ENCODE results near the gene SYN1. TPM values are rescaled to one million over a fixed set of nuclear protein-coding genes. Genes with fewer than 3 reads are reported as not detected.

The SYN1 gene
- polyA plus RNA-seq, 3 donors: 0.11 to 4.0 (median 0.29) TPM

- H3K27ac ChIP-seq (ENCODE audit: low read depth in 1 of 2, low read length in 2 of 2): peak within 1 kb of the TSS; percentile 86 to 88
- peak within 1 kb of the TSS; percentile 78 for H3K9ac ChIP-seq (ENCODE audit: insufficient read depth, low read length, poor library complexity, severe bottlenecking)
- peaks cover 13% of the 10 kb centered on the region for H4K20me1 ChIP-seq (ENCODE audit: insufficient read depth, low read length)
- H2AFZ ChIP-seq (ENCODE audit: insufficient read depth, low read depth, low read length, poor library complexity, severe bottlenecking): no peak within 1 kb of the TSS
- H3K36me3 Mint-ChIP-seq: peaks cover 19 to 20% of the 10 kb centered on the region in 2 donors
- peaks cover 0 to 9% (median 0%) of the 10 kb centered on the region in 3 donors for H3K27me3 Mint-ChIP-seq (ENCODE audit: low read depth in 3 of 3)
- no peaks in the 10 kb centered on the region for H3K27me3 ChIP-seq (ENCODE audit: control insufficient read depth in 2 of 2, insufficient read depth in 2 of 2, low read length in 2 of 2)
- H3K4me3 ChIP-seq (replicated peaks in 1 of 3; ENCODE audit: low read depth in 2 of 3, low read length in 3 of 3): peak within 1 kb of the TSS; percentile 71 to 81 (median 75)
- H3K9me3 ChIP-seq (replicated peaks in 1 of 2; ENCODE audit: control insufficient read depth in 1 of 2, insufficient read depth in 1 of 2, low read length in 2 of 2): no peaks in the 10 kb centered on the region
- peak within 1 kb of the TSS; percentile 81 for H3K4me2 ChIP-seq (replicated peaks; ENCODE audit: extremely low read depth, low read length, poor library complexity, severe bottlenecking)
- peaks cover 32 to 45% of the 10 kb centered on the region in 2 donors for H3K4me1 ChIP-seq (ENCODE audit: control insufficient read depth in 1 of 2, insufficient read depth in 2 of 2, low read length in 2 of 2)
- under 1% methylated on average over 42 of the region's 59 CpGs for WGBS (ENCODE audit: insufficient coverage)
- H3K9me3 Mint-ChIP-seq: peaks cover 0 to 10% (median 0%) of the 10 kb centered on the region in 7 donors
- peaks cover 43% of the 10 kb centered on the region for H3K4me1 Mint-ChIP-seq
- peak; percentile 96 to 99 (median 99) for DNase-seq
- peak within 1 kb of the TSS; percentile 93 to 98 (median 97) for H3K27ac Mint-ChIP-seq
- intact Hi-C loops (cut with micrococcal nuclease): loop anchor here (5.0 kb wide), 4 partner anchors 76 to 461 kb away; partner anchors contain the start of gene ELK1 (in 1 of the 2)
- peak within 1 kb of the TSS; percentile 82 to 90 for H3K4me3 Mint-ChIP-seq
- peaks cover 26% of the 10 kb centered on the region for H3K79me2 ChIP-seq (ENCODE audit: insufficient read depth, low read length)
- H3K36me3 ChIP-seq (replicated peaks in 1 of 2; ENCODE audit: control insufficient read depth in 1 of 2, insufficient read depth in 2 of 2, low read length in 2 of 2): peaks cover 18 to 23% of the 10 kb centered on the region in 2 donors
- TF ChIP-seq CTCF (IDR thresholded peaks at IDR 0.05): no peak
Measured at GRCh38 chrX:47560934-47561658, 58.6 kb downstream of the SYN1 start, which contains the start of gene ARAF. Gene ARAF, plus strand, starts transcription at chrX:47561205. Its CDS starts 1,763 bp downstream, at chrX:47562968.

GRCh38 chrX:47560179-47560933 is 59.3 kb downstream of the SYN1 start:
- H3K4me3 Mint-ChIP-seq: peak overlapping the region; percentile 80 to 82
- Histone ChIP-seq H3K79me2 (ENCODE audit: insufficient read depth, low read length) (peaks cover 26% of the 10 kb centered on the region), H3K4me1 (ENCODE audit: control insufficient read depth in 1 of 2, insufficient read depth in 2 of 2, low read length in 2 of 2) (peaks cover 32 to 45% of the 10 kb centered on the region in 2 donors), H3K36me3 (replicated peaks in 1 of 2; ENCODE audit: control insufficient read depth in 1 of 2, insufficient read depth in 2 of 2, low read length in 2 of 2) (peaks cover 18 to 22% of the 10 kb centered on the region in 2 donors), H3K4me3 (replicated peaks in 1 of 3; ENCODE audit: low read depth in 2 of 3, low read length in 3 of 3) (peak overlapping the region; percentile 18 to 75 (median 64)), H3K9me3 (replicated peaks in 1 of 2; ENCODE audit: control insufficient read depth in 1 of 2, insufficient read depth in 1 of 2, low read length in 2 of 2) (no peaks in the 10 kb centered on the region), H2AFZ (ENCODE audit: insufficient read depth, low read depth, low read length, poor library complexity, severe bottlenecking) (no peak overlapping the region), H3K9ac (ENCODE audit: insufficient read depth, low read length, poor library complexity, severe bottlenecking) (peak overlapping the region; percentile 34), H4K20me1 (ENCODE audit: insufficient read depth, low read length) (peaks cover 13% of the 10 kb centered on the region), H3K27ac (ENCODE audit: low read depth in 1 of 2, low read length in 2 of 2) (peak overlapping the region; percentile 86 to 88), H3K4me2 (replicated peaks; ENCODE audit: extremely low read depth, low read length, poor library complexity, severe bottlenecking) (peak overlapping the region; percentile 61), H3K27me3 (ENCODE audit: control insufficient read depth in 2 of 2, insufficient read depth in 2 of 2, low read length in 2 of 2) (no peaks in the 10 kb centered on the region)
- peaks cover 45% of the 10 kb centered on the region for H3K4me1 Mint-ChIP-seq
- DNase-seq: no peak
- H3K9me3 Mint-ChIP-seq: peaks cover 0 to 10% (median 0%) of the 10 kb centered on the region in 7 donors
- H3K27ac Mint-ChIP-seq: peak overlapping the region; percentile 90 to 98 (median 97)
- intact Hi-C loops (cut with micrococcal nuclease): loop anchor here (5.0 kb wide), 4 partner anchors 77 to 462 kb away; partner anchors contain the start of gene ELK1 (in 1 of the 2)
- peaks cover 18 to 19% of the 10 kb centered on the region in 2 donors for H3K36me3 Mint-ChIP-seq
- WGBS (ENCODE audit: insufficient coverage): 18% methylated on average over 5 of the region's 15 CpGs
- TF ChIP-seq CTCF (IDR thresholded peaks at IDR 0.05): no peak
- peaks cover 0 to 9% (median 0%) of the 10 kb centered on the region in 3 donors for H3K27me3 Mint-ChIP-seq (ENCODE audit: low read depth in 3 of 3)

Data from CD14-positive monocyte (primary cell).